ENCODE data around the gene SYNDIG1L. TPM values are rescaled to one million over a fixed set of nuclear protein-coding genes. Genes with fewer than 3 reads are reported as not detected.

SYNDIG1L gene
- total RNA-seq, 2 experiments from 2014 or later, result not detected

DNA sequence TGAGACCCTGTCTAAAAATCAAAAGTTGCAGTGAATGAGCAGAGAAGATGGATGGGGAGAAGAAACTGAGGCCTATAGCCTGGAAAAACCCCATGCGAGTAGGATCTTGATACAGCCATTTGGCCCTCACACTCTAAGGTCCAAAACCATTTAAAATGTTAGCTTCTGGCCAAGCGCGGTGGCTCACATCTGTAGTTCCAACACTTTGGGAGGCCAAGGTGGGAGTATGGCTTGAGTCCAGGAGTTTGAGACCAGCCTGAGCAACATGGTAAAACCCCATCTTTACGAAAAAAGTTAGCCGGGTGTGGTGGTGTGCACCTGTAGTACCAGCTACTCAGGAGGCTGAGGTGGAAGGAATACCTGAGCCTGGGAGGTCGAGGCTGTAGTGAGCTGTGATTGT, 58.0 kb downstream of the SYNDIG1L start:
- POLR2A ChIA-PET, result no interaction called here

DNA sequence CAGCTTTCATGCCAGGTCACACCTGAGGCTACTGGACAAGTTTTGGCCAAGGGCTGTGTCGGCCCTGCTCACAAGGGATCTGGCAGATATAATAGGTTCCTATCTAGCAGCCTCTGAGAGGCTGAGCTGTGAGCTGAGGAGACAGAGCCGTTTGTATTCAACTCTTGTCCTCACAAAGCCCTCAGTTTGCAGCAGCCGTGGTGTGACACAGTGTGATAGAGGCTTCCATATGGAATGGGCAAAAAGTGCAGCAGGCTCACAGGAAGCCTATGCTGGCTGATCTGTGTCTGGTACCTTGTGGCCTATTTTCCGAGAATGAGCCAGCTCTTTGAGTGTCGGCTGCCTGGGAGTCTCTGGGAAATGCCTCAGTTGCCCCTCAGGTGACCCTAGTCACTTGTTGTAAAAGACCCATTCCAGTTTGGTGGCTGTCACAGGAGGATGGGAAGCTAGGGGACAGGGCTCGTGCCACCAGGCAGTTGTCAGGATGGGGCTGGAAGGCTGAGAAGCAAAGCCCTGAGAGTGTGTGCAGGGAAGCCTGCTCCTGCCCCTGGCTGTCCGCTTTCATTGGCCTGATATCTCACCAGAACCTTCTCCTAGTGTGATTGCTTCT, 61.6 kb downstream of the SYNDIG1L start:
- ChIA-PET POLR2A (no interaction called here), CTCF (interaction anchor here (1.3 kb wide), 1 partner anchor 126 kb away, joined by 3 read pairs; no protein-coding TSS in a partner anchor)

More for the DNA sequence above, 58.0 kb downstream of the SYNDIG1L start:
- CTCF ChIA-PET, result interaction anchor here (0.6 kb wide), 1 partner anchor 13 kb away, joined by 4 read pairs; no protein-coding TSS in a partner anchor

GRCh38 chr14:74362361-74362915, 63.6 kb downstream of the SYNDIG1L start:
- ChIA-PET CTCF (interaction anchor here (0.7 kb wide), 1 partner anchor 447 kb away, joined by 3 read pairs; no protein-coding TSS in a partner anchor), POLR2A (no interaction called here)

- CTCF ChIA-PET, result interaction anchor here (1.6 kb wide), 1 partner anchor 130 kb away, joined by 3 read pairs; no protein-coding TSS in a partner anchor
- POLR2A ChIA-PET, result no interaction called here
Observed at GRCh38 chr14:74360163-74360562, 65.8 kb downstream of the SYNDIG1L start.

GRCh38 chr14:74358176-74358829, 67.7 kb downstream of the SYNDIG1L start:
- CTCF ChIA-PET, result no interaction called here
- POLR2A ChIA-PET, result no interaction called here

DNA sequence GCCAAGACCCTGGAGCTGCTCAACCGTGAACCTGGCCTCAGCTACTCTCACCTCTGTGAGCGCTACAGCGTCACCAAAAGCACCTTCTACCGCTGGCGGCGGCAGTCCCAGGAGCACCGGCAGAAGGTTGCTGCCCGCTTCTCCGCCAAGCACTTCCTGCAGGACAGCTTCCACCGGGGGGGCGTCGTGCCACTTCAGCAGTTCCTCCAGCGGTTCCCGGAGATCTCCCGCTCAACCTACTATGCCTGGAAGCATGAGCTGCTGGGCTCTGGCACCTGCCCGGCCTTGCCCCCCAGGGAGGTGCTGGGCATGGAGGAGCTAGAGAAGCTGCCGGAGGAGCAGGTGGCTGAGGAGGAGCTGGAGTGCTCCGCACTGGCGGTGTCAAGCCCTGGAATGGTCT, 68.4 kb downstream of the SYNDIG1L start:
- POLR2A ChIA-PET, result no interaction called here
- CTCF ChIA-PET, result no interaction called here

- ChIA-PET POLR2A (no interaction called here), CTCF (no interaction called here)
Observed at GRCh38 chr14:74356892-74357575, 69.0 kb downstream of the SYNDIG1L start.

Other genes with a start within 250 kb of the SYNDIG1L start
- gene VSX2, start 186.8 kb downstream of the SYNDIG1L start, total RNA-seq, result not detected
- 10 to 100 TPM; 42.0 to 44.3 TPM for gene ABCD4, start 123.3 kb downstream of the SYNDIG1L start, total RNA-seq
- gene VRTN, start 77.7 kb downstream of the SYNDIG1L start, total RNA-seq, result not detected
- gene NPC2, start 67.1 kb upstream of the SYNDIG1L start, total RNA-seq, result 10 to 100 TPM; 12.4 to 13.4 TPM
- 10 to 100 TPM; 27.6 to 28.2 TPM for gene ISCA2, start 67.6 kb upstream of the SYNDIG1L start, total RNA-seq
- gene LTBP2, start 186.0 kb upstream of the SYNDIG1L start, total RNA-seq, result under 1 TPM; 0.02 to 0.11 TPM